H1 (cell line): ENCODE measurements around the gene AGPAT2. TPM values are rescaled to one million over a fixed set of nuclear protein-coding genes. Genes with fewer than 3 reads are reported as not detected.

Experiments
- BACH1 ChIP-seq: IDR thresholded peaks from 2 replicates; pipeline ENCODE4 v1.6.1; 2012; ENCODE audit warnings: low read length, improper control_type of control experiment
- BRCA1 ChIP-seq: IDR thresholded peaks from 2 replicates; pipeline ENCODE4 v1.6.1; 2012; ENCODE audit warnings: low read depth, low read length, improper control_type of control experiment
- CTBP2 ChIP-seq: IDR thresholded peaks from 2 replicates; pipeline ENCODE4 v1.7.0; 2011; ENCODE audit warnings: borderline replicate concordance, mild to moderate bottlenecking, moderate library complexity, mixed read lengths, low read length; ENCODE audit not compliant: insufficient read depth, insufficient read length
- FOSL1 ChIP-seq: IDR thresholded peaks from 2 replicates; pipeline ENCODE4 v1.6.1; 2011; ENCODE audit warnings: mild to moderate bottlenecking, low read depth, low read length, moderate library complexity; ENCODE audit not compliant: insufficient read depth
- KDM5A ChIP-seq: fragments of 200-600 bp; IDR thresholded peaks from 2 replicates; pipeline ENCODE4 v1.7.1; 2012; ENCODE audit warnings: mild to moderate bottlenecking, low read length, inconsistent platforms, mixed read lengths
- RXRA ChIP-seq: IDR thresholded peaks from 2 replicates; pipeline ENCODE4 v1.6.1; 2011; ENCODE audit warnings: low read depth, mild to moderate bottlenecking, low read length, moderate library complexity; ENCODE audit not compliant: insufficient read depth
- SP2 ChIP-seq: IDR thresholded peaks from 2 replicates; pipeline ENCODE4 v1.6.1; 2012; ENCODE audit warnings: mild to moderate bottlenecking, low read length, inconsistent platforms
- TBP ChIP-seq: IDR thresholded peaks from 2 replicates; pipeline ENCODE4 v1.6.1; 2011; ENCODE audit warnings: low read depth, low read length, improper control_type of control experiment
- polyA plus RNA-seq, 7 experiments: library from polyadenylated mRNA; depleted of rRNA in 3 of 7; stranded (reverse) in 5 of 7; unstranded in 2 of 7; fragments of >200 nt in 5 of 7; fragments of 200-250 nt in 2 of 7; gene quantifications; 1 replicate in 5 of 7; 2 replicates in 1 of 7; 4 replicates in 1 of 7; pipeline versions ENCODE4 v1.2.1 to v1.2.3, GENCODE V29; 2011 to 2013; ENCODE audit warnings: missing spikeins in 2 of 7, mixed read lengths in 2 of 7
- total RNA-seq: library from RNA; stranded (reverse); fragmentation: NEBNext Ultra II Directional; extraction: Animal tissue kit (Norgen Biotek cat#: 25700); gene quantifications from 2 replicates; pipeline ENCODE4 v1.2.1, GENCODE V29; 2021

Gene AGPAT2
- total and polyA plus RNA-seq, 2 of the 8 experiments (the other 6 are each of a cell fraction or from before 2014, with no cell fraction given) = 31.6 to 37.6 TPM

DNA sequence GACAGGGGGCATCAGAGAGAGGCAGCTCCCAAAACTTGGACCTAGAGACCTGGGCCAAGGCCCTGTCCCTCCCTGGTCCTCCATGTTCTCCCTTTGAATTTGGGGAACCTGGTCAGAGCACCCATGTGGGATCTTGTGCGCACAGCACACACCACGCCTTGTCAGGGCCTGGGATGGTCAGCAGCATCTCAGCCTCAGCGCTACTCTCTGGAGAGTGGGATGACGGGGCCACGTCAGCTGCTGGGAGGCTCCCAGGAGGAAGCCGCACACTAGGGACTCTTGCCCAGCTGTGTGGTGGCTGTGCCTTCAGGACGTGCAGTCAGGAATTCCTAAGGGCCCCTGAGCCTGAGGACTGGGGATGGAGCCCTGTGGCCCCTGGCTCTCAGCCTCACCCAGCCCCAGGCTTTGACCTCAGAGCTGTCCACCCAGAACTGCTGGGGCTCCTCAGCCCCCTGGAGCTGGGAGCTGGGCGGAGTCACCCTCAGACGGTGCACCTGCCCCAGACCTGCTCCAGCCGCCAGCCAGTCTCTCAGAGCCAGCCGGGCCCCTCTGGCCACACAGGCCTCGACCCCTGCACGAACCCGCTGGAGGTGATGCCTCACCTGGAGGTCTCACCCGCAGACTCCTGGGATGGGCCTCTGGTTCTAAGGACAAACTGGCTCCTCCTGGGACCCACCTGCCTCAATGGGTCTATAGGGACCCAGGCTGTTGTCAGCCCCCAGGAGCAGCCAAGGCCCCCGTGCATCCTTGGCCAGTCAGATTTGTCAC lies 62.9 kb downstream of the AGPAT2 start (continued):
- no peak for TF ChIP-seq FOSL1
- no peak for TF ChIP-seq KDM5A
- TF ChIP-seq TBP = no peak
- TF ChIP-seq BRCA1 = no peak
- no peak for TF ChIP-seq BACH1
- TF ChIP-seq RXRA = no peak
- no peak for TF ChIP-seq SP2
- no peak for TF ChIP-seq CTBP2
